Stimulated activated CD8-positive, alpha-beta memory T cell treated with anti-CD3 and anti-CD28 coated beads, Interleukin-15, amount 100 ng/mL, for 48 hours (primary cell): Measurements from ENCODE around the gene PAFAH2.

ENCODE experiments used
- DNase-seq, 2 donors: peaks; one replicate each; pipeline ENCODE4 v3.0.0-alpha.2; 2020; ENCODE audit warnings: low read depth in 2 of 2

The PAFAH2 gene

DNA sequence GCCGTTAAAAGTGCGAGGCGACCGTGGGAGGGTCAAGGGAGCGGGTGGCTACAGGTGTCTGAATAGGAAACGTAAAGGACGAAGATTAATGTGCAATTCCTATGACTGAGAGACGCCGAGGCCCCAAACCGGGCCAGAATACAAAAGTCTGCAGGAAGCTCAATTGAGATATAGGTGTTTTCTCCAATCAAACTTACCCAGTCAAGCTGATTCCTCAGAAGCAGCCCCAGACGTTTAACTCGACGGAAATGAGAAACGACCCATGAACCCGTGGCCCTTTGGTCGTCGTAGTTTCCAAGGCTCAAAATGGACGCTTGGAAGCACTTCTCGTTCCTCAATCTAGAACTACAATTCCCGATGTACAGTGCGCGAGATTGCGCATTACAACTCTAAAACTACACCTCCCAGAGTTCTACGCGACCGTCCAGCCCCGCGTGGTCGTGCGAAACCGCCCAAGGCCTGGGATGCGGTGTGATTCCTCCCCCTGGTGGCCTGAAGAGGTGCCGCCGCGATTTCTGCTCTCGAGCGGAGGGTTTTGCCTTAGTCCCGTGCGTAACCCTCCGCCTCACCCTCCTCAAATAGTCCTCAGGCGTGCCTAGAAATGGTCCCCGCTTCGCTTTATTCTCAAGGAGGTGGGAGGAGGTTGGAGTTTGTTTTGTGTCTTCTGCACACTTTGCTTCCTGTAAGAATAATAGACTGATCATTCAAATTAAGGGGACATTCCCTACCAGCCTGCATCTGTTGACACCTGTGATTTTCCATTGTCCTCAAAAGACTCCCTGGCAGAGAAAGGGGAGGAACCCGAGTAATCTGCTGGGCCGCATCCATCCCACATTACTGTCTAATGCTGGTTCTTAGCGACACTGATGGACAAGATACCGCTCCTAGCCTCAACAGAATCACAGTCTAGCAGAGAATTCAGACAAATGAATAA lies at the start of gene PAFAH2:
TSS of gene PAFAH2 (minus strand) at position 236 of the 934 bp plus-strand sequence. CDS start 7,247 bp downstream, outside the sequence.
- DNase-seq: peak; percentile 92 to 93

GRCh38 chr1:26047278-26047874 lies 49.5 kb upstream of the PAFAH2 start:
- no peak for DNase-seq

DNA sequence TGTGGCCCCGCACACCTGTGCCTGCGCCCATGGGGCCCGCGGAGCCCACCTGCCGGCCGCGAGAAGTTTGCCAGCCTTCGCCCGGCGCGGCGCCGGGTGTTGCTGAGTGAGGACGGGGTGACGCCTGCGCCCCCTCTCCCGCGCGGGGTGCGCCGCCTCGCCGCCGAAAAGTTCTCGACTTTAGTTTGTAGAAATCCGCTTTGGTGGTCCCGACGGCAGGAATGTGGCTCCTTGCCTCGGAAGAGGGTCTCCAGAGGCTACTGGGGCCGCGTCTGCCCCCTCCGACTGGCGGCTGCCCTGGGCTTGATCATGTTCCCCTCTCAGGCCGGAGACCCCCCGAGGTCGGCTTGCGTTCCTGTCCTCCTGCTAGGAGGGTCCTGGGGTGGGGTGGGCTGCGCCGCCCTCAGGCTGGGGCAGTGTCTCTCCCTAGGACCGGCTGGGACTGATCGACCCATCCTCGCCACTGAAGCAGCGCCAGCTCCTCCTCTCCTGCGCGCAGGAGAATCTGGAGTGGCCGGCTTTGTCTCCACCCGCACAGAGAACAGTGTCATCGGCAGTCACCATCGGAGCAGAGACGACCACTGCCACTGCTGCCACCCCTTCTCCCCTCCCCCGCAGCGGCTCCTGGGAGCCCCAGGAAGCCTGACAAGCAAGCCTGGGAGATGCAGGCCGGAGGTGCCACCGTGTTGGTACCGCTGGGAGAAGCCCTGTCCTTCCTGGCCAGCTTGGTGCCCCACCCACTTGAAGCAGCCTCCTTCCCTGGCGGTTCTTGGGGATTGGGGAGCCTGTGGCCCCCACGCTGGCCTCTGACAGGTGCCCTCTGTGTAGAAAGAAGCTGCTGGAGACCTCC lies 48.6 kb upstream of the PAFAH2 start:
- DNase-seq: no peak

- no peak for DNase-seq
Measured at GRCh38 chr1:26045722-26046245, 47.9 kb upstream of the PAFAH2 start, which contains the start of gene SLC30A2. SLC30A2 (minus strand) TSS chr1:26046118; CDS start chr1:26045896, 222 bp downstream.

DNA sequence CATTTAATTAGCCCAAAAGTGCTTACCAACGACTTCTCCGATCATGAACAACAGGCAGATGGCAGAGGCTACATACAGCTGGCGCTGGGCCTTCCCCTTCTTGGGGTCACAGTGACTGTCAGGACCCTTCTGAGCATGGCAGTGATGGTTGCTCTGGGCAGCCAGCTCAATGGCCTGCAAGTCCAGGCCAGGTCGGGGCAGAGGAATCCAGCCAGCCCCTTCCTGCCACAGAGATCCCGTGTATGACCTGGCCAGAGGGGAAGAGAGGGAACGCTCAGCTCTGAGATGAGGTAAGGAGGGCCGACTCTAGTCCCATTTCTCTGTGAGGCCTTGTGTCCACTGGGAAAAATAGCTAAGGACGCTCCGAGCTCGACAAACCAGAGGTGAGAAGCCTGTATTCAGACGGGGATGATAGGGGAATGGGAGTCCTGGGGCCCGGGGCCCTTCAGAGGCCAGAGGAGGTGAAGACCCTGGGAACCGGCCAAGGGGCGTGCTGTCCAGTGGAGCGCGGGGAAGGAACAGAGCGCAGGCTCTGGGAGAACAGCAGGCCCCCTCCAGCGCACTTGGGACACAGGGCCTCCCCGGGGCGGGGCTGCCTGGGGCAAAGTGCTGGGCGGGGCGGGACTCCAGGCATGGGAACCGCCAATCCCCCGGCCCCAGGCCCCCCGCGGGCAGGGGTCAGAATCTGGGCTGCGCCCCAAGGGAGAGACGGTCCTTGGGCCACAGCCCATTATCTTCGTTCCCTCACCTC lies 47.3 kb upstream of the PAFAH2 start:
- DNase-seq: no peak

DNA sequence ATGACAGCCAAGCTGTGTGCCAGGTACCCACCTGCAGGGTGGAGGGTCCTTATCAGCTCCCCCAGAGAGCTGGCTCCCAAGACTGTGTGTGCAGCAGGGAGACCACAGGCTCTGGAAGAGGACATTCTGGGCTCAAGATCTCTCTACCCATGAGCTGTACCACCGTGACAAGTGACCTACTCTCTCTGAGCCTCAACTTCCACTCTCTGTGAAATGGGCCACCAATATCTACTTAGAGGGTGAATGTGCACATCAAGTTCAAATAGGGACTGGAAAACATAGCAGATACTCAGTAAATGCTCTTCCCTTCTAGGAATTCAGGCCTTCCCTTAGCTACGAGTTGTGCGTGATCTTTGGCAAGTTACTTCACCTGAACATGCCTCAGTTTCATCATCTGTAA lies 46.6 kb upstream of the PAFAH2 start:
- no peak for DNase-seq

DNA sequence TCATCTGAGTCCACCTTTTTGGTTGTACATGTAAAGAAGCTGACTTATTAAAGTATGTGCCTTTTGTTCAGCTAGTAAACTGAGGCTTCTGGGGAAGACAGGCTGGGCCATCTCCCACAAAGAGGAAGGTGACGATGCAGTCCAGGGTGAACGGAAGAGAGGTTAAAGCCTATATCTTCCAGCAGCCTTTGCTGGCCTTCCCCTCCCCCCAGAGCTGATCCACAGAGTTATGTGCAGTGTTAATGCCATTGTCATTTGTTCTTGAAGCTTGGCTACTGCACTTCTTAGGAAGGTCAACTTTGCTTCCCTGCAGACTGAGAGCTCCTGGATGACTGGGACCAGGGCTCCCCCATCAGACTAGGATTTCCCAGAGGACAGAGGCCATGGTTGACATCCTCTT lies 45.9 kb upstream of the PAFAH2 start:
- DNase-seq: no peak

GRCh38 chr1:26041978-26042377 lies 44.1 kb upstream of the PAFAH2 start:
- DNase-seq: no peak

GRCh38 chr1:26041401-26041800 lies 43.5 kb upstream of the PAFAH2 start:
- DNase-seq: no peak

DNA sequence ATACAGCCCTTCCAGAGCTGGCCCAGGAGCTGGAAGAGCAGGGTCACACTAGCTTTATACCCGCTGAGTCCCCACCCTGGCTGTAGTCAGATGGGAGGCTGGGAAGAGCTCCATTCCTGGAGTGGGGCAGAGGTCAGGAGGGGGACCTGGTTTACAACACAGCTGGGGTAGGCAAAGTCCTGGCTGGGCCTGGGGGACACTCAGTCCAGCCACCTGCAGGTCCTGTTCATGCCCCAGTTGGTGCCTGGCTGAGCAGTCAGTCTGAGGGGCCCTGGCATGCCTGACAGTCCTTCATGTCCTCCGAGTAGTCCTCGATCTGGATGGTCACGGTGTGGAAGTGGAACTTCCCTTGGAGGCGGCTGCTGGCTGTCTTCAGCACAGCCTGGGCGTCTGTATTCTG lies 41.0 kb upstream of the PAFAH2 start:
- DNase-seq: no peak

GRCh38 chr1:26038477-26038876 lies 40.6 kb upstream of the PAFAH2 start:
- DNase-seq: no peak

DNA sequence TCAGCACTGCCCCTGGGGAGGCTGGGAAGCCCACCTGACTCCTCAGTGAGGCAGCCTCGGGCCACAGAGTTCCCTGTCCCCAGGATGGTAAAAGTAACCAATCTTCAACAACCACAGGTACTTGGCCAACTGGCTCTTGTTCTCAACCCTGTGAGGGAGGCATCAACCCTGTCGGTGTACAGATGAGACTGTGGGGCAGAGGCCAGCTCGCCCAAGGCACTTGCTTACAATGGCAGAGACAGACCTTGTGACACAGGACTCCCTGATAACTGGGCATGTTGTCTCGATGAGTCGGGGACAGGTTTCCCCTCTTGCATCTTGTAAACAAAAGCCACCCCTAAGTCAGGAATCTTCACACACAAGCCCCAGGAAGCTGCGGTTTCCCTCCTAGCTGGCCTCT lies 40.0 kb upstream of the PAFAH2 start:
- no peak for DNase-seq

DNA sequence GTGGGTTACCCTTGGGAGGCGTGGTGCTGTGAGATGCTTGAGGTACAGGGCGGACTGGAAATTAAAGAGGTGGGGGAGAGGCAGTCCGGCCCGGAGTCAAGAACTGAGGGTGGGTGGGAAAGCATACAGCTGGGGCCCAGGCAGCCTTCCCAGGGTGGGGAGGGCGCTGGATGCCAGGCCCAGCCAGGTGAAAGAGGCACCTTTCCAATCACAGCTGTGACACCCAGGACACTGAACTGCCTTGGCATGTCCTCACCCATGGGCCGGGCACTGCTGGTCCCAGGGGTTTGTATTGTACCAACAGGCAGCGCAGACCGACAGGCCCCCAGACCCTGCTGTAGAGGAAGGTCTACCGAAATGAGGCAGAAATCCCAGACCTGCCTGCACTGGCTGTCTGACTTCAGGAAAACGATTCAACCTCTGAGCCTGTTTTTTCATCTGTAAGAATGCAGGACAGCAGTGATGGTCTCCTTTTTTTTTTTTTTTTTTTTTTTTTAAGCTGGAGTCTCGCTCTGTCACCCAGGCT lies 39.0 kb upstream of the PAFAH2 start:
- no peak for DNase-seq

- peak; percentile 49 to 65 for DNase-seq
Measured at GRCh38 chr1:26035959-26036755, 38.3 kb upstream of the PAFAH2 start.

GRCh38 chr1:26035203-26035958 lies 37.5 kb upstream of the PAFAH2 start:
- DNase-seq: peak; percentile 84 to 88

DNA sequence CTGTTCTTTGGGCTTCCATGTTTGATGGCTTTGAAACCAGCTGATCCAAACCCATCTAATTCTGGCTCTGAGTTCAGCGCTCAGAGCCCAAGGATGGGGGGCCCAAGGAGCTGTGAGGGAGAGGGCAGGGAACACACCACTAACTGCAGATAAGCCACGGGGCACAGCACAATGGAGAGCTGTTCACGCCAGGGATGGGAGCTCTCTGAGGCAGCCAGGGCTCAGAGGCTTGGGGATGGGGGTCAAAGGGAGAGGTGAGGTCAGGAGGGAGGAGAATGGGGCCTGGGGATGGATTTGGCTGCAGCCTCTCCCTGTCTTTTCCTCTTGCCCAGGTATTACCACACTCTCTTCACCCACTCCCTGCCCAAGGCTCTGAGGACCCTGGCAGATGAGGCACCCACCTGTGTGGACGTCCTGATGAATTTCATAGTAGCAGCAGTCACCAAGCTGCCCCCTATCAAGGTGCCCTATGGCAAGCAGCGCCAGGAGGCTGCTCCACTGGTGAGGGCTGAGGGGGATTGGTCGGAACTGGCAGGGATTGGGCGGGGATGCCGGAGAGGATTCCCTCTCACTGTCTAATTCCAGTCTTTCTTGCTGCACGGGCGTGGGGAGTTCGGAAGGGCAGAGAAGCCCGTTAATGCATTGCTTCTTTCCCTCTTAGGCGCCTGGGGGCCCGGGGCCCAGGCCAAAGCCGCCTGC lies 36.8 kb upstream of the PAFAH2 start:
- DNase-seq: no peak

GRCh38 chr1:26032656-26033357 lies 34.9 kb upstream of the PAFAH2 start:
- no peak for DNase-seq

GRCh38 chr1:26031611-26032220 lies 33.9 kb upstream of the PAFAH2 start:
- DNase-seq: no peak
